ENCODE data around the gene ZBTB46.

The ZBTB46 gene

DNA sequence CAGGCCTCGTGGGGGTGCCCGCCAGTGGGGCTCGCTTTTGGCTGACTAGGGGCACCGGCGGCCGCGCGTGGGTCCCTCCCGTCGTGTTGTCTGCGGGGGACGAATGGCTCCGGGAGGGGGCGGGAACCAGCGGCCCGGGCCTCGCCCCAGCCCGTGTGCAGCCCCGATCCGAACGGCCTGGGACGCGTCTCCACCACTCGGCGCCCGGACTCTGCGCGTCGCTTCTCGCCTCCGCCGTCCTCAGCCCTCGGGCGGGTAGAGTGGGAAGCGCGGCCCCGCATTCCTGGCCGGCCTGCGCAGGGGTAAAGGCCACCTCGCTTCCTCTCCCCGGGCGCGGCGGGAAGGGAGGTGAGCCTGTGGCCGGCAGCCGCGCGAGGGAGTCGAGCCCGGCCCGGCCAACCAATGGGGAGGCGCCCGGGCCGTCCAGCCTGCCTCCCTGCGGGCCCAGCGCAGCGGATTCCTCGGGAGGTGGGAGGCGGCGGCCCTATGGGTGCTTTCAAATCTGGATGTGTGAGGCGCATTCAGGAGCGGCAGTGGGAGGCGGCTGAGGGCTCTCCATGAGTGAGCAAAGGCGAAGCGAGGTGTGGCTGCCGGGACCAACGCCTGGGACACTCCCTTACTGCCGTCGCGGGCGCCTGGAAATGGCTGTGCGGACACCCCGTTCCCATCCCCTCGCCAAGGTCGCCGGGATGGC lies 1.1 kb upstream of the ZBTB46 start:
- no peak overlapping the region; the same call in 1 of the 2 replicates for H3K4me3 ChIP-seq (ENCODE audit: low read depth, low read length)
- DNase-seq (ENCODE audit: low read depth), result no peak
- TF ChIP-seq, protein P1, sequence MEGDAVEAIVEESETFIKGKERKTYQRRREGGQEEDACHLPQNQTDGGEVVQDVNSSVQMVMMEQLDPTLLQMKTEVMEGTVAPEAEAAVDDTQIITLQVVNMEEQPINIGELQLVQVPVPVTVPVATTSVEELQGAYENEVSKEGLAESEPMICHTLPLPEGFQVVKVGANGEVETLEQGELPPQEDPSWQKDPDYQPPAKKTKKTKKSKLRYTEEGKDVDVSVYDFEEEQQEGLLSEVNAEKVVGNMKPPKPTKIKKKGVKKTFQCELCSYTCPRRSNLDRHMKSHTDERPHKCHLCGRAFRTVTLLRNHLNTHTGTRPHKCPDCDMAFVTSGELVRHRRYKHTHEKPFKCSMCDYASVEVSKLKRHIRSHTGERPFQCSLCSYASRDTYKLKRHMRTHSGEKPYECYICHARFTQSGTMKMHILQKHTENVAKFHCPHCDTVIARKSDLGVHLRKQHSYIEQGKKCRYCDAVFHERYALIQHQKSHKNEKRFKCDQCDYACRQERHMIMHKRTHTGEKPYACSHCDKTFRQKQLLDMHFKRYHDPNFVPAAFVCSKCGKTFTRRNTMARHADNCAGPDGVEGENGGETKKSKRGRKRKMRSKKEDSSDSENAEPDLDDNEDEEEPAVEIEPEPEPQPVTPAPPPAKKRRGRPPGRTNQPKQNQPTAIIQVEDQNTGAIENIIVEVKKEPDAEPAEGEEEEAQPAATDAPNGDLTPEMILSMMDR (IDR thresholded peaks at IDR 0.05; ENCODE audit: low read depth, low read length, missing control alignments), result no peak

DNA sequence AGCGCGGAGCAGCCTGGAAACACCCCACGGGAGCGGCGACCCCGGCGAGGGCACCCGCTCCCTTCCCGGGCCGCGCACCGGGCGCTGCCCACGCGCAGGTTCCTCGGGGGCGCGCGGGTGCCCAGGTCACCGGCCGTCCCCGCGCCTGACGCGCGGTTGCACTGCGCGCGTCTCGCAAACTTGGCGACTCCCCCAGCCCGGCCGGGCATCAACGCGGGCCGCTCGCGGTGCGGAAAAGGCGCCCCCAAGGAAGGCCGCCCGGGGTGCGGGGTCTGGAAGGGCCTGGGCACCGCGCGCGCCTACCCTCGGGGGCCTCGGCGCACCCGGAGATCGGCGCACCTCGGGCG lies 555 bp upstream of the ZBTB46 start:
- TF ChIP-seq, protein P1 (IDR thresholded peaks at IDR 0.05; ENCODE audit: low read depth, low read length, missing control alignments), result no peak

DNA sequence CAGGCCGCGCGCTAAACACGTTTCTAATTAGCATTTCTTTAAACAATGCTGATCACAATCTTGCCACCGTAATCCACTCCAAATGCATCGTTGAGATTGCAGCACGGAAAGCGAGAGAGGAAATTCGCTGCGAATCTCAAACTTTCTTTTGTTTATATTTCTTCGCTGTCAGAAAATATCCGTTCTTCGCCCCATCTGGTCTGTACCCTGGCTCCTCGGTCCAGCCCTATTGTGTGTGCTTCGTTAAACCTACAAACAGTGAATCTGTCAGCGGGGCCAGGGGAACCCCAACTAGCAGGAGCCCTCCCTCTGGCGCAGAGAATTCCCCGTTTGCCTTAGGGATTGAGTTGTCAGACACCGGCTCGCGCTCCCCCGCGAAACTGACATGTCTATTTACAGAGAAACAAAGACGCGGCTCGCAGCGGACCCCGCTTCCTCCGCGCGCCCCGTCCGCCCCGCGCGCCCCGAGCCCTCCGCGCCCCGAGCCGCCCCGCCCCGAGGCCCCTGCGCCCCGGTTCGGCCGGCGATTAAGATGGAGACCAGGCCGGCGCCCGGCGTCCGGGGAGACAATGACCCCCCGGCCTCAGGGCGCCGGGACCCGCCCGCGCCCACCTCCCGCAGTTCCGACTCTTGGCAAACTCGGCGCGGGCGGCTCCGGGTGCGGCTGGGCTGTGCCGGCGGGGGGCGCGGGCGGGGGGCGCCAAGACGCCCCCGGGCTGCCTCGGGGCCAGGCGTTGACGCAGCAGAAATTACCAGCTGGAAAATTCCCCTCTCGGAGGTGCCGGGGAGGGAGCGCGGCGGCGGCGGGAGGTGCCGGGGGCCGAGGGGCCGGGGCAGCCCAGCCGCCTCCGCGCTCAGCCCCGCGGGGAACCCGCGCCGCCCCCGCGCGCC lies 874 bp downstream of the ZBTB46 start:
- DNase-seq (ENCODE audit: low read depth), result no peak
- TF ChIP-seq, protein P1 (IDR thresholded peaks at IDR 0.05; ENCODE audit: low read depth, low read length, missing control alignments), result no peak
- peak overlapping the region; percentile 48 for H3K4me3 ChIP-seq (ENCODE audit: low read depth, low read length)

More for the DNA sequence above, 555 bp upstream of the ZBTB46 start:
- no peak for DNase-seq (ENCODE audit: low read depth)
- H3K4me3 ChIP-seq (ENCODE audit: low read depth, low read length), result peak overlapping the region; percentile 49; the same call in 1 of the 2 replicates

DNA sequence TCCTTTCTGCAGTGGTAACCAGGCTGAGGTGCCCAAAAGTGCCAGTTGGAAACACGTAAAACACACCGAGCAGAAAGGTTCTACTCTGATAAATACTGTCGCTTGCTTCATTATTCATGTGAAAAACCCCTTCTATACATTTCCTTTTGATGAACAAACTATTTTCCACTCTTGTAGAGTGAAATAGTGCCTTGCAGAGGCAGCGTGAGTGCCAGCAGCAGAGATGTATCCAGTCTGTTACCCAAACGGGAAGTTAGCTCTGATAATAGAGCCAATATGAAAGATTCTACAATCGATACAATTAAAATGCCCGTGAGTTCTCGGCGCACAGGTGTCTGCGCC lies 1.5 kb downstream of the ZBTB46 start:
- TF ChIP-seq, protein P1 (IDR thresholded peaks at IDR 0.05; ENCODE audit: low read depth, low read length, missing control alignments), result no peak
- H3K4me3 ChIP-seq (ENCODE audit: low read depth, low read length), result peak overlapping the region; percentile 48; the same call in 1 of the 2 replicates
- DNase-seq (ENCODE audit: low read depth), result no peak

DNA sequence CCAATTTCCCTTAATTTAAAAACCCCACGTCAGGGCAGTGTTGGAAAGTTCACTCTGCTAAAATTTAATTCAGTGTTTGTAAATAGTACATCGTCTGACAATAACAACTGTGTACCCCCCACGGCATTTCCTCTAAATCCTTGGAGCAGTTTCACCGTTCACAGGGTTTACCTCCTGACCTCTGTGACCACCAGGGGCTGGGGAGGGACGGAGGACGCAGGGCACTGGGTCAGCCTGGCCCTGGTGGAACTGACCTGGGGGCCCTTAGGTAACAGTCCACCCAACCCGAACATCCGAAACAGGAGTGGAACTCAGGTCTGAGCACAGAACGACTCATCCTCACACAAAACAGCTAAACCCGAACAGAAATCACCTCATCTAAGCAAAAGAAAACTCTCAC lies 2.1 kb downstream of the ZBTB46 start:
- no peak overlapping the region for H3K4me3 ChIP-seq (ENCODE audit: low read depth, low read length)

DNA sequence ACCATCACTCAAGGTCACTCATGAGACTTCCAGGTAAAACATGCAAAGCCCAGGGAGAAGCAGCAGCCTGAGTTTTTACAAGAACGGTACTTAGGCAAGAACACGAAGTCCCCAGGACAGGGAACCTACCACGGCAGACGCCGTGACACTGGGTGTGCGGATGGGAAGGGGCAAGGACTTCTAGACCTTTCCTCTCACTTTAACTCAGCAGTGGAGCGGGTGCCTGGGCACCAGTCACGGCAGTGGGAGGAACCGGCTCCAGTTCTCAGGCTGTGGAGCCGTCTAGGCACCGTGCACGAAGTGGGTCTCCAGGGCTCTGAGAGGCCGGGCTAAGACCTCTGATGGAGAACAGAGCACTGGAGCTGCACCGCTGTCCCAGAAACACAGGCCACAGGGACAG lies 2.5 kb downstream of the ZBTB46 start:
- H3K4me3 ChIP-seq (ENCODE audit: low read depth, low read length), result no peak overlapping the region
- TF ChIP-seq, protein P1 (IDR thresholded peaks at IDR 0.05; ENCODE audit: low read depth, low read length, missing control alignments), result no peak
- no peak for DNase-seq (ENCODE audit: low read depth)

More for the DNA sequence above, 2.1 kb downstream of the ZBTB46 start:
- no peak for DNase-seq (ENCODE audit: low read depth)
- TF ChIP-seq, protein P1 (IDR thresholded peaks at IDR 0.05; ENCODE audit: low read depth, low read length, missing control alignments), result no peak

Data from GM12864 (cell line).